RWPE1 (cell line): Measurements from ENCODE around the gene RIPK4.

Source experiments
- CTCF ChIA-PET: fragments of 350-600 bp; sonication (Branson Sonifier 250); formaldehyde crosslinking; extraction: SDS; loops from one replicate; lab custom pipeline; 2021; lab: Yijun Ruan, JAX
- POLR2A ChIA-PET: fragments of 400-600 bp; formaldehyde crosslinking; extraction: SDS; loops from one replicate; lab custom pipeline; 2020; ENCODE audit warnings: antibody characterized with exemption; ENCODE audit not compliant: low non-redundant PET; lab: Yijun Ruan, JAX
- DNase-seq: peaks from one replicate; pipeline ENCODE4 v3.0.0; 2012; ENCODE audit warnings: low spot score
- H3K27ac ChIP-seq: fragments of 450-650 bp; 2 replicates; pipeline ENCODE4 v1.5.1; 2017
- CTCF ChIP-seq: fragments of 450-650 bp; conservative IDR thresholded peaks from 2 replicates; pipeline ENCODE4 v1.5.1; 2017; ENCODE audit warnings: low read depth, mild to moderate bottlenecking

Gene RIPK4

GRCh38 chr21:41768437-41769042 lies 1.7 kb upstream of the RIPK4 start:
- POLR2A ChIA-PET, result interaction anchor here (0.6 kb wide), 1 partner anchor 18 kb away, joined by 5 read pairs; no protein-coding TSS in a partner anchor
- H3K27ac ChIP-seq, result peak overlapping the region; percentile 90
- CTCF ChIA-PET, result interaction anchor here (0.5 to 1.3 kb wide), 11 partner anchors 8 to 377 kb away, joined by 3 to 12 read pairs (median 4); no protein-coding TSS in a partner anchor
- no peak; the same call in 1 of the 2 replicates for TF ChIP-seq CTCF
- DNase-seq, result peak; percentile 70

- ChIA-PET CTCF (interaction anchor here (0.5 to 7.1 kb wide), 12 partner anchors 9 to 377 kb away, joined by 3 to 41 read pairs (median 4); no protein-coding TSS in a partner anchor), POLR2A (interaction anchor here (0.6 kb wide), 1 partner anchor 19 kb away, joined by 5 read pairs; no protein-coding TSS in a partner anchor)
- no peak for DNase-seq
- peak overlapping the region; percentile 90 for H3K27ac ChIP-seq
- no peak for TF ChIP-seq CTCF
Measured at GRCh38 chr21:41767606-41768436, 969 bp upstream of the RIPK4 start.

GRCh38 chr21:41765973-41766882 lies 624 bp downstream of the RIPK4 start:
- DNase-seq, result no peak
- POLR2A ChIA-PET, result interaction anchor here (0.6 kb wide), 3 partner anchors 18 to 86 kb away, joined by 3 to 4 read pairs (median 3); no protein-coding TSS in a partner anchor
- no peak for TF ChIP-seq CTCF

GRCh38 chr21:41765420-41765821 lies 1.4 kb downstream of the RIPK4 start:
- POLR2A ChIA-PET, result no interaction called here
- H3K27ac ChIP-seq, result peak overlapping the region; percentile 95
- CTCF ChIA-PET, result interaction anchor here (0.7 to 7.1 kb wide), 4 partner anchors 13 to 153 kb away, joined by 4 to 41 read pairs (median 8); no protein-coding TSS in a partner anchor

More at GRCh38 chr21:41765973-41766882, 624 bp downstream of the RIPK4 start:
- H3K27ac ChIP-seq, result peak overlapping the region; percentile 95
- CTCF ChIA-PET, result interaction anchor here (1.2 to 7.1 kb wide), 3 partner anchors 12 to 154 kb away, joined by 4 to 41 read pairs (median 11); no protein-coding TSS in a partner anchor

More at GRCh38 chr21:41765420-41765821, 1.4 kb downstream of the RIPK4 start:
- TF ChIP-seq CTCF, result no peak
- no peak for DNase-seq
